ENCODE measurements around the gene NUTM2D.
"Not testable (repeated sequence)": the region's sequence is repeated elsewhere in the genome, so short reads cannot be mapped to it uniquely, and the experiment has no call there.

Gene NUTM2D

GRCh38 chr10:87357444-87357843 lies at the start of gene NUTM2D:
Gene NUTM2D (plus strand): TSS chr10:87357744. CDS start chr10:87358266, 522 bp downstream.
- H3K4me3 ChIP-seq (ENCODE audit: control insufficient read depth, low read depth, low read length); DNase-seq (ENCODE audit: low read depth): not testable (repeated sequence)

DNA sequence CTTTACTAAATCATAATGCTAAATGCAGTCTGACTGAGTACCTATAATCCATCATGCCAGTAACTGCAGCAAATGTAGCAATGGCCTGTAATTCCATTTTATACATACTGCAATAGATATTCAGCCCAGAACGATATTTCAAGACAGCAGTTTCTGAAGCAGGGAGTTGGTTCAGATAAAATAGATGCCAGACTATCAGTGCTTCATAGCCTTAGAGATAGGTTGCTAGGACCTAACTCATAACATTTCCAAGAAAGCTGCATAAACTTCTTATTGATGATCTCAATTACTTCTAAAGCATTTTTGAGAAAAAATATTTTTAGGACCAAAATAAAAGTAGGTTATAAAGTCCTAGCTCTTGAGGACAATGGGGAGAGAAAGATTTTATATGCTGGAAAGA lies 48.8 kb upstream of the NUTM2D start:
- H3K4me3 ChIP-seq (ENCODE audit: control insufficient read depth, low read depth, low read length); DNase-seq (ENCODE audit: low read depth): not testable (repeated sequence)

- DNase-seq (ENCODE audit: low read depth); H3K4me3 ChIP-seq (ENCODE audit: control insufficient read depth, low read depth, low read length): not testable (repeated sequence)
Measured at GRCh38 chr10:87309657-87310056, 47.9 kb upstream of the NUTM2D start.

- not testable (repeated sequence) for H3K4me3 ChIP-seq (ENCODE audit: control insufficient read depth, low read depth, low read length); DNase-seq (ENCODE audit: low read depth)
Measured at GRCh38 chr10:87311521-87311920, 46.0 kb upstream of the NUTM2D start.

- H3K4me3 ChIP-seq (ENCODE audit: control insufficient read depth, low read depth, low read length); DNase-seq (ENCODE audit: low read depth): not testable (repeated sequence)
Measured at GRCh38 chr10:87313649-87314359, 43.7 kb upstream of the NUTM2D start.

- DNase-seq (ENCODE audit: low read depth), result not testable (repeated sequence)
Measured at GRCh38 chr10:87314360-87314973, 43.1 kb upstream of the NUTM2D start.

DNA sequence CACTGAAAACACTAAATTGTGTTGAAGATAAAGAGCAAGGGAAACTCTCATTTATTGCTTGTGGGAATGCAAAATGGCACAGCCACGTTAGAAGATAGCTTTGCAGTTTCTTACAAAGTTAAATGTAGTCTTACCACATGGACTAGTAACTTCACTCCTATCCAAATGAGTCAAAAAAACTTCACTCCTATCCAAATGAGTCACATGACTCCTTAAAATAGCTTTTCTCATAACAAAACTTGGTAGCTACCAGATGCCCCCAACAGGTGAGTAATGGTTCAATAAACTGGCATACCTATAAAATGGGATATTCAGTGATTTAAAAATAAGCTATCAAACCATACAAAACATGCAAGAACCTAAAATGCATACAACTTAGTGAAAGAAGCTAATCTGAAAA lies 36.0 kb upstream of the NUTM2D start:
- not testable (repeated sequence) for DNase-seq (ENCODE audit: low read depth); H3K4me3 ChIP-seq (ENCODE audit: control insufficient read depth, low read depth, low read length)

More at GRCh38 chr10:87314360-87314973, 43.1 kb upstream of the NUTM2D start:
- H3K4me3 ChIP-seq (ENCODE audit: control insufficient read depth, low read depth, low read length), result not testable (repeated sequence)

DNA sequence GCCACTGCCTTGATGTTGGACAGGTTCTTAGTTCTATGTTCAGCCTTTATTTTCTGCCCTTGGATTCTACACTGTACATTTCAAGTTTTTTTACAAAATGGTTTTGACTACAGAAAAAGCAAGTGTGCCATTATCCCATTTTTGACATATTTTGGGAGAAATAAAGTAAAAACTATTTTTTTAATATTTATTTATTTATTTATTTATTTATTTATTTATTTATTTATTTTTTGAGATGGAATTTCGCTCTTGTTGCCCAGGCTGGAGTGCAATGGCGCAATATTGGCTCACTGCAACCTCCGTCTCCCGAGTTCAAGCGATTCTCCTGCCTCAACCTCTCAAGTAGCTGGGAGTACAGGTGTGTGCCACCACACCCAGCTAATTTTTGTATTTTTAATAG lies 33.0 kb upstream of the NUTM2D start:
- not testable (repeated sequence) for H3K4me3 ChIP-seq (ENCODE audit: control insufficient read depth, low read depth, low read length); DNase-seq (ENCODE audit: low read depth)

DNA sequence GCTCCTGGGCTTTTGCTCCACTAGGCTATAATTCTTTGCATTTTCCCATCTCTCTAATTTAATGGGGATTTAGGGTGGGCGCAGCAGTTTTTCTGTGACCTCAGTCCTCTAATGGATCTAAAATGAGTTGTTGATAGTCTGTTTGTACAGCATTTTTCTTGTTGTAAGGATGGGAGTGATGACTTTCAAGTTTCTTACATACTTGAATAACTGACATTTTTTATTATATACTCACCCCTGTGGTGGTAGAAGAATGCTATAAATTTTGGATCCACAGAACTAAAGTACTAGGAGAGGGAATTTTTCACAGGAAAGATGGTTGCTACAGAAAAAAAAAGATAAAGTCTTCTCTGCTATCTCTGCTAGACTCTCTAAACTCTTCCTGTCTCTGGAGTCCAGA lies 29.6 kb upstream of the NUTM2D start:
- not testable (repeated sequence) for H3K4me3 ChIP-seq (ENCODE audit: control insufficient read depth, low read depth, low read length)
- peak; percentile 3 for DNase-seq (ENCODE audit: low read depth)

DNA sequence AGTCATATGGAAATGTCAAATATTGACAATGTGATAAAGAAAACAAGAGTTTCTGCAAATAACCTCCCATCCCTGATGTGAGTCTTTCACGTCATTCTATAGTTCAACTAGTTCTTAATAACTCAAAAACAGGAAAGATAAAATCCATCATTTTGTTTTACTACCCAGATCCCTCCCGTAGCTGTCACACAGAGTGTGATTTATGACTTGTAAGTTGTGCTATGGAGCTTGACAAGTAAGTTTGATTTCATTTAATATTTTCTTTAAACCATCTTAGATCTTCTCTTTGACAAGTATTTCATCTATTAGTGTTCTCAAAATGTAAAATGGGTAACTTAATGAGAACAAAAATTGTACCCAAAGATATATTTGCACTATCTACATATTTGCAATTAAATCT lies 28.4 kb upstream of the NUTM2D start:
- not testable (repeated sequence) for DNase-seq (ENCODE audit: low read depth); H3K4me3 ChIP-seq (ENCODE audit: control insufficient read depth, low read depth, low read length)

- not testable (repeated sequence) for DNase-seq (ENCODE audit: low read depth); H3K4me3 ChIP-seq (ENCODE audit: control insufficient read depth, low read depth, low read length)
Measured at GRCh38 chr10:87332687-87333086, 24.9 kb upstream of the NUTM2D start.

DNA sequence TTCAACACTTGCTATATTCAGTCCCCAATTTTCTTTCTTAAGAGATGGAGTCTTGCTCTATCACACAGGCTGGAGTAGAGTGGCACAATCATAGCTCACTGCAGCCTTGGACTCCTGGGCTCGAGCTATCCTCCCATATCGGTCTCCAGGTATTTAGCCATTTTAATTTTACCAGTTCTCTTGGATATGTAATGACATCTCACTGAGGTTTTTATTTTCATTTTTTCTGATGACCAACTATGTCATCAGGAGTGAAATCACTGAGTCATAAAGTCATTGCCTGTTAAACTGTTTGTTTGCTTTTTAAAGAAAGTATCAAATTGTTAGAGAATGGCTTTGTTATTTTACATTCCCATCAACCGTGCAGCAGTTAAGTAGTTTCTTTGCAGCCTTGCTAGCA lies 17.1 kb upstream of the NUTM2D start:
- DNase-seq (ENCODE audit: low read depth), result peak; percentile 0
- H3K4me3 ChIP-seq (ENCODE audit: control insufficient read depth, low read depth, low read length), result not testable (repeated sequence)

DNA sequence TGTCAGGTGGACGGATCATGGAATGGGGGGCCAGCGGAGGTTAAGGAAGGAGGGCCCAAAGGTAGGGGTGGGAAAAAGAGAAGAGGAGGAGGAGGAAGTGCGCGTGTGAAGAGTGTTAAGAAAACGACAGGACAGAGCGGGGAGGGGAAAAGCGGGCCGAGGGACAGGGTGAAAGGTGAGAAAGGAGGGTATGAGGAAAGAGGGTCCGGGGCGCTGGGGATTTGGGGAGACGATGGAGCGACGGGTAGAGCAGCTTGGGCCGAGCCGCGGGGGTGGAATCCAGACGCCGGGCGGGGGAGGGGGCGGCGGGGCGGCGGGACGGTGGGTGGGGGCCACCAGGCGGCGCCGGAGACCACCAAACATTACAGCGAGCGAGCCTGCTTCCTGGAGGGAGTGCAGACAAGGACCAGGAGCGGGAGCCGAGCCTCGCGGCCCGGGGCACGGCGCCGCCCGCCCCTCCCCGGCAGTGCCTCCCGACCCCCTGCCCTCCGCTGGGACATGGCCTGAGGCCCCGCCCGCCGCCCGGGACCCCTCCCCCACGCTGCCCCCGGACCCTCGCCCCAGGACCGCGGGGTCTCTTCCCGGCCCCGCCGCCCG lies 15.9 kb upstream of the NUTM2D start:
- DNase-seq (ENCODE audit: low read depth), result not testable (repeated sequence)
- peak overlapping the region; percentile 47 for H3K4me3 ChIP-seq (ENCODE audit: control insufficient read depth, low read depth, low read length)

DNA sequence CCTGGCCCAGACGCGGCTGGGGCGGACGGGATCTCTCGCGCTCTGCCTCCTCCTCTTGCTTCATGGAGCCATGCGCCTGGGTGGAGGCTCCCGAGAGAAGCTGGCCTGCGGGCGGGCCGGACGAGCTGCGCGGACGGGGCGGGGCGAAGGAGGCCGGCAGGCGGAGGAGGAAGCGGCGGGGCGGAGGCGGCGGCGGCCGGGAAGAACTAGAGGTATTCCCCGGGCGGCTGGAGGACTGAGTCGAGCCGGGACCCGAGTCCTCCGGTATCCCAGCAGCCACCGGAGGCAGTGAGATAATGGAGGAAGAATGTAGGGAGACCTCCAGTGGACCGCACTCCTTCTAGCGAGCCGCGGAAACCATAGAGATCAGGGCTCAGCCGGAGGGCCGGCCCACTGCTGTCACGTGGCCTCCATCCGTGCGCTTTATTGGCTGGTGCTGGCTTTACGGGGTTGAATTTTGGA lies 15.3 kb upstream of the NUTM2D start:
- peak overlapping the region; percentile 47 for H3K4me3 ChIP-seq (ENCODE audit: control insufficient read depth, low read depth, low read length)

More for the DNA sequence above, 15.3 kb upstream of the NUTM2D start:
- DNase-seq (ENCODE audit: low read depth), result peak; percentile 41
